GM23338 (cell line): ENCODE results near the gene ADRA2A.

Experiments
- CREB1 ChIP-seq: fragments of 250-450 bp; sonication (Bioruptor Pico); IDR thresholded peaks from 2 replicates; pipeline ENCODE4 v1.5.0; 2020; ENCODE audit warnings: low read depth, mild to moderate bottlenecking, moderate library complexity
- CTCF ChIP-seq, 2 experiments: fragments of 200-600 bp in 1 of 2; sonication (generic) in 1 of 2; conservative IDR thresholded peaks; 2 replicates each; pipeline versions ENCODE4 v1.5.1 to v1.6.1; 2016 to 2017; ENCODE audit warnings: antibody characterized with exemption in 2 of 2, low read depth in 2 of 2, mild to moderate bottlenecking in 2 of 2, moderate library complexity in 1 of 2
- ETS1 ChIP-seq: IDR thresholded peaks from 2 replicates; pipeline ENCODE4 v1.6.1; 2016; ENCODE audit warnings: antibody characterized with exemption
- EZH2 ChIP-seq: fragments of 200-600 bp; sonication (generic); IDR thresholded peaks from one replicate; pipeline ENCODE4 v1.8.0; 2017; ENCODE audit warnings: antibody characterized with exemption, mild to moderate bottlenecking, low read depth; ENCODE audit not compliant: unreplicated experiment
- EZH2phosphoT487 ChIP-seq: fragments of 200-600 bp; sonication (generic); IDR thresholded peaks from one replicate; pipeline ENCODE4 v1.8.1; 2018; ENCODE audit warnings: antibody characterized with exemption; ENCODE audit not compliant: unreplicated experiment
- JUNB ChIP-seq: IDR thresholded peaks from one replicate; pipeline ENCODE4 v1.6.1; 2016; ENCODE audit warnings: antibody characterized with exemption; ENCODE audit not compliant: unreplicated experiment
- NANOG ChIP-seq: IDR thresholded peaks from 2 replicates; pipeline ENCODE4 v1.6.1; 2016; ENCODE audit warnings: antibody characterized with exemption, borderline replicate concordance
- POLR2AphosphoS5 ChIP-seq: IDR thresholded peaks from 2 replicates; pipeline ENCODE4 v1.6.1; 2016; ENCODE audit warnings: antibody characterized with exemption, low read depth
- REST ChIP-seq: IDR thresholded peaks from one replicate; pipeline ENCODE4 v1.6.1; 2018; ENCODE audit warnings: antibody characterized with exemption; ENCODE audit not compliant: unreplicated experiment
- STAT1 ChIP-seq: IDR thresholded peaks from one replicate; pipeline ENCODE4 v1.6.1; 2016; ENCODE audit warnings: antibody characterized with exemption; ENCODE audit not compliant: unreplicated experiment
- ZNF114 ChIP-seq: fragments of 250-450 bp; sonication (Bioruptor Pico); IDR thresholded peaks from 2 replicates; pipeline ENCODE4 v1.5.0; 2020; ENCODE audit warnings: mild to moderate bottlenecking, moderate library complexity
- ZNF331 ChIP-seq: fragments of 250-450 bp; sonication (Bioruptor Pico); IDR thresholded peaks from 2 replicates; pipeline ENCODE4 v1.5.0; 2020; ENCODE audit warnings: low read depth, mild to moderate bottlenecking, moderate library complexity
- ZNF462 ChIP-seq: fragments of 250-450 bp; sonication (Bioruptor Pico); IDR thresholded peaks from 2 replicates; pipeline ENCODE4 v1.5.0; 2020; ENCODE audit warnings: mild to moderate bottlenecking, moderate library complexity

GRCh38 chr10:111109501-111110242 is 32.8 kb downstream of the ADRA2A start:
- TF ChIP-seq CTCF (conservative IDR thresholded peaks at IDR 0.05; ENCODE audit: low read depth in 2 of 2) (no peak), EZH2 (no peak), JUNB (no peak), POLR2AphosphoS5 (no peak), NANOG (no peak), EZH2phosphoT487 (no peak), REST (no peak), ZNF114 (no peak), STAT1 (no peak), CREB1 (no peak), ZNF331 (CRISPR knock-in tag) (no peak), ETS1 (no peak), ZNF462 (CRISPR knock-in tag) (no peak)
